IMR-90 (cell line): ENCODE data around the gene SGPL1. TPM values are rescaled to one million over a fixed set of nuclear protein-coding genes. Genes with fewer than 3 reads are reported as not detected.

ENCODE experiments used
- ATAC-seq: fragments of 200-7000 bp; cut with Tn5 transposase; 2 replicates; pipeline ENCODE4 v1.9.1; 2020; ENCODE audit warnings: low read depth, mild to moderate bottlenecking, moderate library complexity
- BruUV-seq: library from RNA; stranded (reverse); fragments of 400-500 nt; replicated peaks from 2 replicates; lab custom pipeline; 2021; lab: Mats Ljungman, UMichigan
- CTCF ChIA-PET: fragments of 300-600 bp; formaldehyde crosslinking; extraction: SDS; loops from one replicate; lab custom pipeline; 2021; ENCODE audit warnings: antibody characterized with exemption; lab: Yijun Ruan, JAX
- POLR2A ChIA-PET: fragments of 300-600 bp; sonication (Branson Sonifier 250); formaldehyde crosslinking; loops from one replicate; lab custom pipeline; 2022; ENCODE audit warnings: antibody characterized with exemption; ENCODE audit not compliant: unreplicated experiment; lab: Charles Lee
- DNase-seq: peaks from one replicate; pipeline ENCODE4 v3.0.0; 2013
- H2AFZ ChIP-seq: replicated peaks from 2 replicates; pipeline ENCODE3; 2013; ENCODE audit warnings: low read length, mild to moderate bottlenecking; ENCODE audit not compliant: poor library complexity
- H2AK5ac ChIP-seq: 2 replicates; pipeline ENCODE4 v1.6.1; 2013; ENCODE audit warnings: low read depth, low read length, inconsistent platforms
- H2AK9ac ChIP-seq: replicated peaks from 2 replicates; pipeline ENCODE3; 2013; ENCODE audit warnings: mild to moderate bottlenecking, low read depth, low read length, moderate library complexity; ENCODE audit not compliant: poor library complexity
- H2BK120ac ChIP-seq: 2 replicates; pipeline ENCODE4 v1.6.1; 2013; ENCODE audit warnings: low read depth, low read length, inconsistent platforms
- H2BK15ac ChIP-seq: 3 replicates; pipeline ENCODE4 v1.6.1; 2013; ENCODE audit warnings: low read depth, low read length, inconsistent platforms
- H2BK20ac ChIP-seq: 2 replicates; pipeline ENCODE4 v1.6.1; 2013; ENCODE audit warnings: low read depth, mild to moderate bottlenecking, inconsistent platforms, low read length, moderate library complexity
- H2BK5ac ChIP-seq: 2 replicates; pipeline ENCODE4 v1.6.1; 2013; ENCODE audit warnings: mild to moderate bottlenecking, low read depth, low read length, inconsistent platforms; ENCODE audit not compliant: poor library complexity, severe bottlenecking
- H3K14ac ChIP-seq: replicated peaks from 2 replicates; pipeline ENCODE4 v1.6.1; 2013; ENCODE audit warnings: low read depth, low read length, inconsistent platforms
- H3K18ac ChIP-seq: 2 replicates; pipeline ENCODE4 v1.6.1; 2013; ENCODE audit warnings: low read depth, low read length, control low read depth
- H3K23ac ChIP-seq: 2 replicates; pipeline ENCODE4 v1.6.1; 2013; ENCODE audit warnings: low read depth, low read length, inconsistent platforms
- H3K27ac ChIP-seq: 2 replicates; pipeline ENCODE4 v1.5.1; 2013; ENCODE audit warnings: mild to moderate bottlenecking, control low read depth, low read length; ENCODE audit not compliant: insufficient read depth
- H3K27me3 ChIP-seq: 2 replicates; pipeline ENCODE4 v1.6.1; 2013; ENCODE audit warnings: low read length; ENCODE audit not compliant: control insufficient read depth, insufficient read depth
- H3K36me3 ChIP-seq: 2 replicates; pipeline ENCODE4 v1.6.1; 2013; ENCODE audit warnings: low read length, mixed read lengths; ENCODE audit not compliant: control insufficient read depth, insufficient read depth
- H3K4ac ChIP-seq: 2 replicates; pipeline ENCODE4 v1.6.1; 2013; ENCODE audit warnings: low read depth, low read length, inconsistent platforms
- H3K4me1 ChIP-seq: 2 replicates; pipeline ENCODE4 v1.6.1; 2013; ENCODE audit warnings: low read length, mixed read lengths; ENCODE audit not compliant: control insufficient read depth, insufficient read depth
- H3K4me2 ChIP-seq: 2 replicates; pipeline ENCODE4 v1.6.1; 2013; ENCODE audit warnings: low read depth, mild to moderate bottlenecking, control low read depth, low read length, moderate library complexity
- H3K4me3 ChIP-seq: 2 replicates; pipeline ENCODE4 v1.5.1; 2013; ENCODE audit warnings: low read depth, mild to moderate bottlenecking, control low read depth, low read length, moderate library complexity; ENCODE audit not compliant: insufficient read depth
- H3K56ac ChIP-seq: 2 replicates; pipeline ENCODE4 v1.6.1; 2013; ENCODE audit warnings: low read length, inconsistent platforms; ENCODE audit not compliant: insufficient read depth; ENCODE audit errors: extremely low read depth
- H3K79me1 ChIP-seq, 2 experiments: 2 replicates each; pipeline ENCODE4 v1.6.1; 2013; ENCODE audit warnings: low read length in 2 of 2, inconsistent platforms in 1 of 2, low read depth in 1 of 2
- H3K9ac ChIP-seq: 2 replicates; pipeline ENCODE4 v1.6.1; 2013; ENCODE audit warnings: low read depth, low read length, control low read depth
- H3K9me1 ChIP-seq: 2 replicates; pipeline ENCODE4 v1.6.1; 2013; ENCODE audit warnings: low read length, inconsistent platforms; ENCODE audit not compliant: insufficient read depth
- H3K9me3 ChIP-seq: 2 replicates; pipeline ENCODE4 v1.6.1; 2013; ENCODE audit warnings: low read length; ENCODE audit not compliant: control insufficient read depth, insufficient read depth
- H4K20me1 ChIP-seq: 2 replicates; pipeline ENCODE4 v1.6.1; 2013; ENCODE audit warnings: low read length, inconsistent platforms; ENCODE audit not compliant: insufficient read depth
- H4K5ac ChIP-seq: 2 replicates; pipeline ENCODE4 v1.6.1; 2013; ENCODE audit warnings: mild to moderate bottlenecking, low read depth, low read length, control low read depth
- H4K8ac ChIP-seq, 2 experiments: 2 replicates each; pipeline ENCODE4 v1.6.1; 2013; ENCODE audit warnings: low read depth in 2 of 2, low read length in 2 of 2, control low read depth in 1 of 2, inconsistent platforms in 1 of 2
- H4K91ac ChIP-seq: 2 replicates; pipeline ENCODE4 v1.6.1; 2013; ENCODE audit warnings: low read depth, low read length, inconsistent platforms; ENCODE audit not compliant: insufficient read depth
- BHLHE40 ChIP-seq: fragments of 150-350 bp; IDR thresholded peaks from 2 replicates; pipeline ENCODE4 v1.6.1; 2016; ENCODE audit warnings: mild to moderate bottlenecking, low read depth, low read length
- CEBPB ChIP-seq: IDR thresholded peaks from 2 replicates; pipeline ENCODE4 v1.6.1; 2012; ENCODE audit warnings: low read depth, low read length, improper control_type of control experiment
- CHD1 ChIP-seq: IDR thresholded peaks from 2 replicates; pipeline ENCODE4 v1.6.1; 2012; ENCODE audit warnings: low read depth, low read length, improper control_type of control experiment
- FOS ChIP-seq: fragments of 150-350 bp; IDR thresholded peaks from 2 replicates; pipeline ENCODE4 v1.6.1; 2016; ENCODE audit warnings: low read depth, low read length
- MAFK ChIP-seq: IDR thresholded peaks from 2 replicates; pipeline ENCODE4 v1.6.1; 2012; ENCODE audit warnings: low read depth, low read length, improper control_type of control experiment
- MAZ ChIP-seq: IDR thresholded peaks from 2 replicates; pipeline ENCODE4 v1.6.1; 2012; ENCODE audit warnings: low read depth, mild to moderate bottlenecking, low read length, improper control_type of control experiment, moderate library complexity, borderline replicate concordance
- NFE2L2 ChIP-seq: fragments of 150-350 bp; IDR thresholded peaks from 2 replicates; pipeline ENCODE4 v1.6.1; 2016; ENCODE audit warnings: low read depth, mild to moderate bottlenecking, low read length
- RAD21 ChIP-seq: IDR thresholded peaks from 2 replicates; pipeline ENCODE4 v1.6.1; 2012; ENCODE audit warnings: low read length, improper control_type of control experiment
- RCOR1 ChIP-seq: IDR thresholded peaks from 2 replicates; pipeline ENCODE4 v1.6.1; 2012; ENCODE audit warnings: mild to moderate bottlenecking, low read length, improper control_type of control experiment; ENCODE audit not compliant: insufficient replicate concordance
- RFX5 ChIP-seq: IDR thresholded peaks from 2 replicates; pipeline ENCODE4 v1.8.0; 2012; ENCODE audit warnings: low read depth, mild to moderate bottlenecking, low read length, moderate library complexity
- SMC3 ChIP-seq: fragments of 150-350 bp; IDR thresholded peaks from 2 replicates; pipeline ENCODE4 v1.6.1; 2016; ENCODE audit warnings: low read depth, mild to moderate bottlenecking, antibody characterized with exemption, low read length, moderate library complexity
- WGBS, 2 experiments: methylation state at CpG; one replicate each; pipeline versions ENCODE4 v1.1.5 to v1.1.7; 2013; ENCODE audit warnings: missing lambda C conversion rate in 2 of 2; ENCODE audit not compliant: insufficient read length in 1 of 2; ENCODE audit errors: extremely low coverage in 2 of 2; 5-methylcytosine and 5-hydroxymethylcytosine counted together
- dilution Hi-C: fragments of 300-500 bp; cut with HindIII; formaldehyde crosslinking; loops from one replicate; pipeline ENCODE4 v1.14.3; 2018; ENCODE audit warnings: low sequenced_read_pairs; ENCODE audit not compliant: unreplicated experiment
- in situ Hi-C: fragments of 300-500 bp; cut with MboI; formaldehyde crosslinking; loops from 3 replicates; pipeline ENCODE4 v1.14.3; 2019; ENCODE audit warnings: low sequenced_read_pairs, inconsistent platforms, mixed read lengths
- intact Hi-C: fragments of 100-400 bp; cut with micrococcal nuclease; formaldehyde crosslinking; loops from 2 replicates; pipeline ENCODE4 v1.10.0; 2022
- polyA plus RNA-seq, 3 experiments: library from polyadenylated mRNA; depleted of rRNA; stranded (reverse); fragments of >200 nt; gene quantifications; 2 replicates each; pipeline ENCODE4 v1.2.3, GENCODE V29; 2012; ENCODE audit warnings: low replicate concordance in 1 of 3
- total RNA-seq: library from RNA; depleted of rRNA; stranded (reverse); fragments of >200 nt; gene quantifications from 2 replicates; pipeline ENCODE4 v1.2.3, GENCODE V29; 2012
- TF ChIP-seq, protein P1 (sequence below): conservative IDR thresholded peaks from 2 replicates; pipeline ENCODE4 v1.5.1; 2012; ENCODE audit warnings: mild to moderate bottlenecking, low read depth, low read length, improper control_type of control experiment
- TF ChIP-seq, protein P2 (sequence below): fragments of 150-350 bp; IDR thresholded peaks from 2 replicates; pipeline ENCODE4 v1.6.1; 2017; ENCODE audit warnings: mild to moderate bottlenecking, antibody characterized with exemption, low read length, low read depth
- TF ChIP-seq, protein P3 (sequence below): fragments of 150-350 bp; IDR thresholded peaks from 2 replicates; pipeline ENCODE4 v1.6.1; 2016; ENCODE audit warnings: low read depth, mild to moderate bottlenecking, low read length, moderate library complexity, borderline replicate concordance

The SGPL1 gene
- total and polyA plus RNA-seq, 2 of the 4 experiments (the other 2 are of a cell fraction): 12.2 to 26.7 TPM

DNA sequence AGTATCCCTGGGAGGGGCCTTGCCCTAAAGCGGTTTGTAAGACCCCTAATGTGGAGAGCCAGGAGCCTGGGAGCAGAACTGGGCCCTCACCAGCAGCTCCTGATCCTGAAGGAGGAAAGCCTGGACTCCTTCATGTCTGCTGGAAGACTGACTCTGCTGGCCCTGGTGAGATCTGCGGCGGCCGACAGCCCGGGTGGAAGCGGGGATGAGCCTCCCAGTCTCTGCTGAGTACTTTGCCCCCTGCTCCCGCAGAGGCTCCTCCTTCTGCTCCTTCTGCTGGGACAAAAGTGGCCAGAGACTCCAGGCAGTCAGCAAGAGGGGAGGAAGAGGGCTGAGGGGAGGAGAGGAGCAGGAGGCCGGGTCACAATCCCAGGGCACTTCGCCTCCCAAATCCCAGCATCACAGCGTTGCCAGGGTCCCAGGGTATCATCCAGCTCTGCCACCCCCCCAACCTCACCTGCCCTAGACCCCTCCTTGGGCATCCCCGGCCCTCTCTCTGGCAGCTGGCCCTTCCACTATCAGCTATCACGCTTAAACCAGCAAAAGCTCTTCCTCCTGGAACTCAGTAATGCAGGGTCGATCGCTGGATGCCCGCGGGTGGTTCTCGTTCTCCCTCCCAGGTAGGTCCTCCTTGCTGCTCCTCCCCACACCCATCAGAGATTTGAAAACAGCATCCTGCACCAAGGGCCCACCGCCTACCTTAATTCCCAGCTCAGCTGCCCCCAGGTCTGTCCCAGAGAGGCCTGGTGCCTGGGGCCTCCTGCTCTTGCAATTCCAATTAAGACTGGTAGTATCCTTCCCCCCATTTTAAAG is 38.5 kb upstream of the SGPL1 start:
- H3K9me3 ChIP-seq: no peaks in the 10 kb centered on the region
- DNase-seq (no peak), ATAC-seq (no peak)
- dilution Hi-C loops (no loop called here), intact Hi-C loops (no loop called here), in situ Hi-C loops (no loop called here)
- no peak overlapping the region for H3K23ac ChIP-seq
- no peak overlapping the region for H3K27ac ChIP-seq
- H2AK5ac ChIP-seq: no peak overlapping the region
- no peaks in the 10 kb centered on the region for H3K9me1 ChIP-seq
- peaks cover 45% of the 10 kb centered on the region for H3K27me3 ChIP-seq
- no peak overlapping the region for H2BK20ac ChIP-seq
- TF ChIP-seq NFE2L2: no peak
- no peak for TF ChIP-seq RAD21
- TF ChIP-seq MAZ: no peak
- TF ChIP-seq FOS: no peak
- TF ChIP-seq BHLHE40: no peak
- TF ChIP-seq, protein P1, sequence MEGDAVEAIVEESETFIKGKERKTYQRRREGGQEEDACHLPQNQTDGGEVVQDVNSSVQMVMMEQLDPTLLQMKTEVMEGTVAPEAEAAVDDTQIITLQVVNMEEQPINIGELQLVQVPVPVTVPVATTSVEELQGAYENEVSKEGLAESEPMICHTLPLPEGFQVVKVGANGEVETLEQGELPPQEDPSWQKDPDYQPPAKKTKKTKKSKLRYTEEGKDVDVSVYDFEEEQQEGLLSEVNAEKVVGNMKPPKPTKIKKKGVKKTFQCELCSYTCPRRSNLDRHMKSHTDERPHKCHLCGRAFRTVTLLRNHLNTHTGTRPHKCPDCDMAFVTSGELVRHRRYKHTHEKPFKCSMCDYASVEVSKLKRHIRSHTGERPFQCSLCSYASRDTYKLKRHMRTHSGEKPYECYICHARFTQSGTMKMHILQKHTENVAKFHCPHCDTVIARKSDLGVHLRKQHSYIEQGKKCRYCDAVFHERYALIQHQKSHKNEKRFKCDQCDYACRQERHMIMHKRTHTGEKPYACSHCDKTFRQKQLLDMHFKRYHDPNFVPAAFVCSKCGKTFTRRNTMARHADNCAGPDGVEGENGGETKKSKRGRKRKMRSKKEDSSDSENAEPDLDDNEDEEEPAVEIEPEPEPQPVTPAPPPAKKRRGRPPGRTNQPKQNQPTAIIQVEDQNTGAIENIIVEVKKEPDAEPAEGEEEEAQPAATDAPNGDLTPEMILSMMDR: no peak
- no peak for TF ChIP-seq MAFK
- TF ChIP-seq, protein P2, sequence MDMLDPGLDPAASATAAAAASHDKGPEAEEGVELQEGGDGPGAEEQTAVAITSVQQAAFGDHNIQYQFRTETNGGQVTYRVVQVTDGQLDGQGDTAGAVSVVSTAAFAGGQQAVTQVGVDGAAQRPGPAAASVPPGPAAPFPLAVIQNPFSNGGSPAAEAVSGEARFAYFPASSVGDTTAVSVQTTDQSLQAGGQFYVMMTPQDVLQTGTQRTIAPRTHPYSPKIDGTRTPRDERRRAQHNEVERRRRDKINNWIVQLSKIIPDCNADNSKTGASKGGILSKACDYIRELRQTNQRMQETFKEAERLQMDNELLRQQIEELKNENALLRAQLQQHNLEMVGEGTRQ: no peak
- no peak for TF ChIP-seq RFX5
- TF ChIP-seq CHD1: no peak
- no peak for TF ChIP-seq SMC3
- no peak for TF ChIP-seq RCOR1
- no peak for TF ChIP-seq CEBPB
- TF ChIP-seq, protein P3, sequence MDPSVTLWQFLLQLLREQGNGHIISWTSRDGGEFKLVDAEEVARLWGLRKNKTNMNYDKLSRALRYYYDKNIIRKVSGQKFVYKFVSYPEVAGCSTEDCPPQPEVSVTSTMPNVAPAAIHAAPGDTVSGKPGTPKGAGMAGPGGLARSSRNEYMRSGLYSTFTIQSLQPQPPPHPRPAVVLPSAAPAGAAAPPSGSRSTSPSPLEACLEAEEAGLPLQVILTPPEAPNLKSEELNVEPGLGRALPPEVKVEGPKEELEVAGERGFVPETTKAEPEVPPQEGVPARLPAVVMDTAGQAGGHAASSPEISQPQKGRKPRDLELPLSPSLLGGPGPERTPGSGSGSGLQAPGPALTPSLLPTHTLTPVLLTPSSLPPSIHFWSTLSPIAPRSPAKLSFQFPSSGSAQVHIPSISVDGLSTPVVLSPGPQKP: no peak
- no peaks in the 10 kb centered on the region for H3K79me1 ChIP-seq
- H2AK9ac ChIP-seq: no peak overlapping the region
- no peak overlapping the region for H3K56ac ChIP-seq
- H2BK15ac ChIP-seq: no peak overlapping the region
- H3K18ac ChIP-seq: no peak overlapping the region
- no peak overlapping the region for H3K14ac ChIP-seq
- H2BK5ac ChIP-seq: no peak overlapping the region
- no peak overlapping the region for H2BK120ac ChIP-seq
- BruUV-seq: no TSS peak
- WGBS, 2 experiments: 77% methylated on average over 6 of the region's 18 CpGs; no CpG with 5 or more reads in 1 of the 2 experiments
- H3K4me3 ChIP-seq: no peak overlapping the region
- no peak overlapping the region for H4K5ac ChIP-seq
- H4K8ac ChIP-seq: no peak overlapping the region
- H3K36me3 ChIP-seq: no peaks in the 10 kb centered on the region
- no peak overlapping the region for H4K91ac ChIP-seq
- H3K4ac ChIP-seq: no peak overlapping the region
- ChIA-PET POLR2A (no interaction called here), CTCF (no interaction called here)
- peak overlapping the region; percentile 43 for H2AFZ ChIP-seq
- no peaks in the 10 kb centered on the region for H4K20me1 ChIP-seq
- no peaks in the 10 kb centered on the region for H3K4me1 ChIP-seq
- no peak overlapping the region for H3K9ac ChIP-seq
- H3K4me2 ChIP-seq: no peak overlapping the region
